WTC11 (cell line): ENCODE results near the gene RPS21. TPM values are rescaled to one million over a fixed set of nuclear protein-coding genes. Genes with fewer than 3 reads are reported as not detected.

Experiments used
- ARID4B ChIP-seq: sonication (generic); formaldehyde crosslinking; IDR thresholded peaks from 2 replicates; pipeline ENCODE4 v1.8.0; 2023; ENCODE audit warnings: missing genetic modification reagents, mild to moderate bottlenecking, borderline replicate concordance
- E2F1 ChIP-seq: sonication (generic); formaldehyde crosslinking; IDR thresholded peaks from 2 replicates; pipeline ENCODE4 v1.8.0; 2022; ENCODE audit warnings: mild to moderate bottlenecking, missing genetic modification reagents
- ELF4 ChIP-seq: sonication (generic); formaldehyde crosslinking; IDR thresholded peaks from 2 replicates; pipeline ENCODE4 v1.8.1; 2022; ENCODE audit warnings: low read depth, mild to moderate bottlenecking, moderate library complexity, missing genetic modification reagents
- EMX1 ChIP-seq: fragments of 250-450 bp; sonication (Bioruptor Pico); IDR thresholded peaks from 2 replicates; pipeline ENCODE4 v1.8.0; 2021; ENCODE audit warnings: mild to moderate bottlenecking
- ESRRA ChIP-seq: sonication (generic); formaldehyde crosslinking; IDR thresholded peaks from 2 replicates; pipeline ENCODE4 v1.8.1; 2022; ENCODE audit warnings: mild to moderate bottlenecking, missing genetic modification reagents, borderline replicate concordance
- FOXP4 ChIP-seq: sonication (generic); formaldehyde crosslinking; IDR thresholded peaks from 2 replicates; pipeline ENCODE4 v1.8.0; 2022; ENCODE audit warnings: mild to moderate bottlenecking, missing genetic modification reagents
- GRHL2 ChIP-seq: fragments of 250-450 bp; sonication (Bioruptor Pico); IDR thresholded peaks from 2 replicates; pipeline ENCODE4 v1.8.0; 2022; ENCODE audit warnings: mild to moderate bottlenecking, moderate library complexity; ENCODE audit not compliant: insufficient replicate concordance, severe bottlenecking
- NR1H2 ChIP-seq: sonication (generic); formaldehyde crosslinking; IDR thresholded peaks from 2 replicates; pipeline ENCODE4 v1.9.0; 2021; ENCODE audit warnings: mild to moderate bottlenecking, moderate library complexity, missing genetic modification reagents
- RELA ChIP-seq: sonication (generic); formaldehyde crosslinking; IDR thresholded peaks from 2 replicates; pipeline ENCODE4 v1.8.1; 2022; ENCODE audit warnings: missing genetic modification reagents, mild to moderate bottlenecking, borderline replicate concordance
- RORB ChIP-seq: fragments of 250-450 bp; sonication (Bioruptor Pico); IDR thresholded peaks from 2 replicates; pipeline ENCODE4 v1.9.0; 2021; ENCODE audit warnings: mild to moderate bottlenecking
- SMAD3 ChIP-seq: sonication (generic); formaldehyde crosslinking; IDR thresholded peaks from 2 replicates; pipeline ENCODE4 v1.8.0; 2022; ENCODE audit warnings: missing genetic modification reagents, mild to moderate bottlenecking, borderline replicate concordance
- TCF7 ChIP-seq: sonication (generic); formaldehyde crosslinking; IDR thresholded peaks from 2 replicates; pipeline ENCODE4 v1.8.0; 2022; ENCODE audit warnings: mild to moderate bottlenecking, low read depth, missing genetic modification reagents, moderate library complexity
- ZNF232 ChIP-seq: sonication (generic); formaldehyde crosslinking; IDR thresholded peaks from 2 replicates; pipeline ENCODE4 v1.8.0; 2022; ENCODE audit warnings: mild to moderate bottlenecking, missing genetic modification reagents
- ZNF425 ChIP-seq: fragments of 250-450 bp; sonication (Bioruptor Pico); conservative IDR thresholded peaks from 2 replicates; pipeline ENCODE4 v1.9.0; 2021; ENCODE audit warnings: mild to moderate bottlenecking
- ZSCAN18 ChIP-seq: fragments of 250-450 bp; sonication (Bioruptor Pico); IDR thresholded peaks from 2 replicates; pipeline ENCODE4 v2.1.2; 2022; ENCODE audit warnings: mild to moderate bottlenecking, moderate library complexity
- total RNA-seq: library from RNA; stranded (reverse); gene quantifications from 3 replicates; pipeline ENCODE4 v1.2.3, GENCODE V29; 2021
- TF ChIP-seq, protein P1 (sequence below): fragments of 200-600 bp; IDR thresholded peaks from 2 replicates; pipeline ENCODE4 v1.8.0; 2022; ENCODE audit warnings: antibody characterized with exemption
- TF ChIP-seq, protein P2 (sequence below): sonication (generic); formaldehyde crosslinking; IDR thresholded peaks from 2 replicates; pipeline ENCODE4 v1.8.1; 2022; ENCODE audit warnings: low read depth, mild to moderate bottlenecking, moderate library complexity, missing genetic modification reagents, borderline replicate concordance
- TF ChIP-seq, protein P3 (sequence below): fragments of 250-450 bp; sonication (Bioruptor Pico); IDR thresholded peaks from 2 replicates; pipeline ENCODE4 v1.9.0; 2021; ENCODE audit warnings: mild to moderate bottlenecking, borderline replicate concordance

RPS21 gene
- total RNA-seq, 1 experiment from 2014 or later, result 2,016 TPM

DNA sequence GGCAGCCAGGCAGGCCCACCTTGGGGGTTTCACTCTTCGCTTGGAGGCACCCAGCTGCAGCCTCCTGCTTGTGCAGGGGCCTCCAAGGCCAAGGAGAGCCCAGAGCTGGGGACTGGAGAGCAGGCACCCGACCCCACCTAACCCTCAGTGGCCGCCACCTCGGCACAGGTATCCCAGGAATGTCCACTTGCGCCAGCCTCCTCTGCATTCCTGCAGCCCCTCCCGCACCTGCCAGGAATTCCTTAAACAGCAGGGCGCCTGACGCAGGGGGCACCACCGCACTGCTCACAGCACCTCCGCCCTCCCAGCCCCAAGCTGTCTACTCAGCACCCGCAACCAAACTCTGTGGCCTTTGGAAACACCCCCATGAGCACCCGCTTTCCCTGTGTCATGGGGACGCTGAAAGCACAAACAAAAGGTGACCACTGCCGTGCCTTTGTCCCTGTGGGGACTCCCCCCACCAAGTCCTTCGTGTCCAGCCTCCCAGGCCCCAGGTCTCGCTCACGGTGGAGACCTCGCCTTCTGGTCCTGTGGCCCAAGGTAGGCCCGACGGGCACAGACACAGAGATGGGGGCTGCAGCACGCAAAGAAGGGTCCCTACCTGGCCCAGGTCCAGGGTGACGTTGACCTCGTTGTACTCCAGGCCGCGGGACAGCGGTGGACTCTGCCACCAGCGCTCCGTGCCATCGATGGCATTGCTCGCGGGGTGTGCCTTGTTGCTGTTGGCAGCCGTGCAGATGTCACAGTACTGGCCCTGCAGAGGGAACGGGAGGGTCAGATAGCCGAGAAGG is 24.9 kb upstream of the RPS21 start (continued):
- no peak for TF ChIP-seq ZNF425 (CRISPR knock-in tag)
- TF ChIP-seq NR1H2, result no peak
- no peak for TF ChIP-seq FOXP4 (CRISPR knock-in tag)
- no peak for TF ChIP-seq RORB
- no peak for TF ChIP-seq ZSCAN18 (CRISPR knock-in tag)
- no peak for TF ChIP-seq ELF4
- no peak for TF ChIP-seq ARID4B (CRISPR knock-in tag)
- TF ChIP-seq, protein P1, sequence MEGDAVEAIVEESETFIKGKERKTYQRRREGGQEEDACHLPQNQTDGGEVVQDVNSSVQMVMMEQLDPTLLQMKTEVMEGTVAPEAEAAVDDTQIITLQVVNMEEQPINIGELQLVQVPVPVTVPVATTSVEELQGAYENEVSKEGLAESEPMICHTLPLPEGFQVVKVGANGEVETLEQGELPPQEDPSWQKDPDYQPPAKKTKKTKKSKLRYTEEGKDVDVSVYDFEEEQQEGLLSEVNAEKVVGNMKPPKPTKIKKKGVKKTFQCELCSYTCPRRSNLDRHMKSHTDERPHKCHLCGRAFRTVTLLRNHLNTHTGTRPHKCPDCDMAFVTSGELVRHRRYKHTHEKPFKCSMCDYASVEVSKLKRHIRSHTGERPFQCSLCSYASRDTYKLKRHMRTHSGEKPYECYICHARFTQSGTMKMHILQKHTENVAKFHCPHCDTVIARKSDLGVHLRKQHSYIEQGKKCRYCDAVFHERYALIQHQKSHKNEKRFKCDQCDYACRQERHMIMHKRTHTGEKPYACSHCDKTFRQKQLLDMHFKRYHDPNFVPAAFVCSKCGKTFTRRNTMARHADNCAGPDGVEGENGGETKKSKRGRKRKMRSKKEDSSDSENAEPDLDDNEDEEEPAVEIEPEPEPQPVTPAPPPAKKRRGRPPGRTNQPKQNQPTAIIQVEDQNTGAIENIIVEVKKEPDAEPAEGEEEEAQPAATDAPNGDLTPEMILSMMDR, result no peak
- TF ChIP-seq E2F1 (CRISPR knock-in tag), result no peak
- TF ChIP-seq SMAD3, result 0 out of 2 replicates have a peak, but pooled peaks have one; percentile 38
- no peak for TF ChIP-seq EMX1 (CRISPR knock-in tag)
- TF ChIP-seq, protein P2, sequence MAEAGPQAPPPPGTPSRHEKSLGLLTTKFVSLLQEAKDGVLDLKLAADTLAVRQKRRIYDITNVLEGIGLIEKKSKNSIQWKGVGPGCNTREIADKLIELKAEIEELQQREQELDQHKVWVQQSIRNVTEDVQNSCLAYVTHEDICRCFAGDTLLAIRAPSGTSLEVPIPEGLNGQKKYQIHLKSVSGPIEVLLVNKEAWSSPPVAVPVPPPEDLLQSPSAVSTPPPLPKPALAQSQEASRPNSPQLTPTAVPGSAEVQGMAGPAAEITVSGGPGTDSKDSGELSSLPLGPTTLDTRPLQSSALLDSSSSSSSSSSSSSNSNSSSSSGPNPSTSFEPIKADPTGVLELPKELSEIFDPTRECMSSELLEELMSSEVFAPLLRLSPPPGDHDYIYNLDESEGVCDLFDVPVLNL (CRISPR knock-in tag), result no peak
- no peak for TF ChIP-seq RELA (CRISPR knock-in tag)
- no peak; the same call in 1 of the 2 replicates for TF ChIP-seq ZNF232 (CRISPR knock-in tag)
- no peak for TF ChIP-seq ESRRA
- TF ChIP-seq, protein P3, sequence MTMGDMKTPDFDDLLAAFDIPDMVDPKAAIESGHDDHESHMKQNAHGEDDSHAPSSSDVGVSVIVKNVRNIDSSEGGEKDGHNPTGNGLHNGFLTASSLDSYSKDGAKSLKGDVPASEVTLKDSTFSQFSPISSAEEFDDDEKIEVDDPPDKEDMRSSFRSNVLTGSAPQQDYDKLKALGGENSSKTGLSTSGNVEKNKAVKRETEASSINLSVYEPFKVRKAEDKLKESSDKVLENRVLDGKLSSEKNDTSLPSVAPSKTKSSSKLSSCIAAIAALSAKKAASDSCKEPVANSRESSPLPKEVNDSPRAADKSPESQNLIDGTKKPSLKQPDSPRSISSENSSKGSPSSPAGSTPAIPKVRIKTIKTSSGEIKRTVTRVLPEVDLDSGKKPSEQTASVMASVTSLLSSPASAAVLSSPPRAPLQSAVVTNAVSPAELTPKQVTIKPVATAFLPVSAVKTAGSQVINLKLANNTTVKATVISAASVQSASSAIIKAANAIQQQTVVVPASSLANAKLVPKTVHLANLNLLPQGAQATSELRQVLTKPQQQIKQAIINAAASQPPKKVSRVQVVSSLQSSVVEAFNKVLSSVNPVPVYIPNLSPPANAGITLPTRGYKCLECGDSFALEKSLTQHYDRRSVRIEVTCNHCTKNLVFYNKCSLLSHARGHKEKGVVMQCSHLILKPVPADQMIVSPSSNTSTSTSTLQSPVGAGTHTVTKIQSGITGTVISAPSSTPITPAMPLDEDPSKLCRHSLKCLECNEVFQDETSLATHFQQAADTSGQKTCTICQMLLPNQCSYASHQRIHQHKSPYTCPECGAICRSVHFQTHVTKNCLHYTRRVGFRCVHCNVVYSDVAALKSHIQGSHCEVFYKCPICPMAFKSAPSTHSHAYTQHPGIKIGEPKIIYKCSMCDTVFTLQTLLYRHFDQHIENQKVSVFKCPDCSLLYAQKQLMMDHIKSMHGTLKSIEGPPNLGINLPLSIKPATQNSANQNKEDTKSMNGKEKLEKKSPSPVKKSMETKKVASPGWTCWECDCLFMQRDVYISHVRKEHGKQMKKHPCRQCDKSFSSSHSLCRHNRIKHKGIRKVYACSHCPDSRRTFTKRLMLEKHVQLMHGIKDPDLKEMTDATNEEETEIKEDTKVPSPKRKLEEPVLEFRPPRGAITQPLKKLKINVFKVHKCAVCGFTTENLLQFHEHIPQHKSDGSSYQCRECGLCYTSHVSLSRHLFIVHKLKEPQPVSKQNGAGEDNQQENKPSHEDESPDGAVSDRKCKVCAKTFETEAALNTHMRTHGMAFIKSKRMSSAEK, result no peak
- no peak for TF ChIP-seq TCF7
- no peak for TF ChIP-seq GRHL2 (CRISPR knock-in tag)
